Pulmonary artery endothelial cell (primary cell): Measurements from ENCODE around the gene EDRF1. TPM values are rescaled to one million over a fixed set of nuclear protein-coding genes. Genes with fewer than 3 reads are reported as not detected.

ENCODE experiments used
- DNase-seq: peaks from one replicate; pipeline ENCODE4 v3.0.0-alpha.2; 2011; ENCODE audit warnings: low read depth, low spot score
- total RNA-seq: library from RNA; depleted of rRNA; stranded (reverse); fragments of >200 nt; gene quantifications from 2 replicates; pipeline ENCODE4 v1.2.3, GENCODE V29; 2014

Gene EDRF1
- total RNA-seq, 1 donor from 2014 or later, result 17.2 TPM

DNA sequence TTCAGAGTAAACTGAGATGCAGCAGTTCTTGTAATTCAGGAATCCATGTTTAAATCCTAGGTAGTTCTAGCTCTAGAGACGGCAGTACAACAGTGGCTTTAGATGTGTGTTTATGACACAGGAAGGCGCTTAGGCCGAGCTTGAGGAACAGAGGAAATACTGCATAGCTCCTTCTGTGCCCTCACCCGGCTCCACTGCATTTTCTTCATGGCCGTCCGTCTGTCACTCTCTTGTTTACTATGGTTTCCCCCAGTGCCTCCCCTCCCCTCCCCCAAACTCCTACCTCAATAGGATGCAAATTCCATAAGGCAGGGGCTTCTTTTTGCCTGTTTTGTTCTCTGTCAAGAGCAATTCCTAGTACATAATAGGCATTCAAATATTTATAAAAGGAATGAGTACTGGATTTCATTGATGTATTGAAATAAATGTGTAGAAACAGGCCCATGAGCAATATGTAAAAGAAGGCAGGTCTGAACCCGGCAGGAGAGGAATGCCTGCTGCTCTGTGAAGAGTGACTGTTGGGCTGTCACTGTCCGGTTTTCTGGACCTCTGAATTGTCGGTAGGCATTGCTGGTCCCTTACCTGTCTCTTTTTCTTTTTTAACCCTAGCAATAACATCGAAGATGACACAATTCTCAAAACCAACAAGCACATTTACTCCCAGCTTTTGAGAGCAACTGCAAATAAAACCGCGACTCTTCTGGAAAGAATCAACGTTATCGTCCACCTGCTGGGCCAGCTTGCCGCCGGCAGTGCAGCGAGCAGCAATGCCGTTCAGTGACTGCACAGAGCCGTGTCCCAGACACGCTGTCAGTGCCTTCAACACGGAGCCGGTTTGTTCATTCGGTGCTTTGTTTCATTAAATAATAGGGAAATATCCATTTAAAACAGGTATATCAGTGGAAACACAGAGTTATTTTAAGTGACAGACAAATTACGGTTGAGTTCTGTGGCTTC lies 43.5 kb downstream of the EDRF1 start:
- no peak for DNase-seq

DNA sequence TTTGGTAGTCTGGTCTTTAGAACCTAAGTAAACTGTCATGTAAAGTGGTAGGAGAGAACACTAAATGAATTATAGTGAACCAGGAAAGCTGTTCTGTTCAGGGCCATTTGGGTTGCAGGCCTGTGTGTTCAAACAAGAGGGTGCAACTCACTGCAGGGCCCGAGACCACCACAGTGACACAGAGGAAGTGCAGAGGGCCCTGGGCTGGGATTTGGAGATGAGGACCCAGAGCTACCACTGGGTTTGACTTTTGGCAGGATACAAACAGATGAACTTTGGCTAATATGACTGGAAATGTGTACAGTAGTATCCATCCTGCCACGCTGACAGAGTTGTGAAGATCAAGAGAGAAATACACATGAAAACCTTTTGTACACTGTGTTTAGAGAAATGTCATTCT lies 46.3 kb downstream of the EDRF1 start:
- no peak for DNase-seq

DNA sequence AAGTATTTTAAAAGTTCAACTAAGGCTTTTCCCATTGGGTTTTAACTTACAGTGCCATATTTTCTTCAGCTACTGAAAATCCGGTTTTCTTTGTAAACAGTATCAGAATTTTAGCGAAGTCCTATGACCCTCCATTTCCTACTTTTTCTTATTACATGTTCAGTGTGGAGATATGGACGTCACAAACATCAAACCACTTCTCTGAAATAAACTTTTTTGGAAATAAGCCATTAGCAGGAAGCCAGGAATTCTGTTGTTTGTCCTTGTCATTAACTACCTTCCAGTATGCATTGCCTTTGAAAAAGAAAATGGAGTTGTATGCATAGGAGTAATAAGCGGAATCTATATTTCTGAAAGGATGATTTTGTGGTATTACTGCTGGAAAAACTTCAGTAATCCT lies 47.0 kb downstream of the EDRF1 start:
- no peak for DNase-seq

DNA sequence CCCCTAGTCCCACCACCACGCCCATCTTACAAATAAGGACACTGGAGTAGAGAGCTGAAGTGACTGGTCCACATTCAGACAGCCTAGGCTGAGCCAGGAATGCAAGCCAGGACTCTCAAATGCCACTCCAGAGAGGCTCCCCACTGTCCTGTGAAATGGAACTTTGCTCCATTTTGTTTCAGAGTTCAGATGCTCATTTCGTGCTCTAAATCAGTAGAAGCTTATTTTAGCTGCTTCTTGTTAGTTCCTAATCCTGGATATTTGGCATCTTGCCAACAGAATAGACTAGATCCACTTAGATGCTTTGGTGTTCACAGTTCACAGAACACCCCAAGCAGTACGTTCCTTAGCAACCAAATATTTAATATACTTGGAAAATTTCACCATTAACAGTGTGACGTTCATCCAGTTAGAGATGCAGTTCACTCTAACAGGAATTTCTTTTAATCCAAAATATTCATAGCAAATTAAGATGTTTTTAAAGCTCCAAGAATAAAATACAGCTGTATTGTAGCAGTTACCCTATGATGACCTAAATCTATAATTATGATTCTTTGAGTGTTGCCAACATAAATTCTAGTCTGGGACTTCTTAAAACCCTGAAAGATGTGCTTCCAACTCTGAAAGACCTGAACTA lies 48.8 kb downstream of the EDRF1 start:
- no peak for DNase-seq

DNA sequence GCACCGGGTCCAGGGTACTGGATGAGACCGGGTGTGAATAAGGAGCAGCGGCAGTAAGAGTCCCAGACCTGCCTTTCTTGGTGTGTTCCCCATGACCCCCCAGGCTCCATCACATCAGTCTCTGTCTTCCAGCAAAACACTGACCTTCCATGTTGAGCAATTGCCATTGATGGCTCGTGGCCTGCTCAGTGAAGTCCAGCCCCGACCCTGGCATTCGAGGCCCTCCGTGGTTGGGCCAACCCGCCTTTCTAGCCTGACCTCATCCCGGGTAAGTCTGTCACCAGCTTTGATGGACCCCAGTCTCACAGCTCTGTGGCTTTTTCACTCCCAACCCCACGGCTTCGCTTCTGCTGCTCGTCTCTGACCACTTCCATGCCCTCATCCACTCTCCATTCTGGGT lies 49.7 kb downstream of the EDRF1 start:
- no peak for DNase-seq

DNA sequence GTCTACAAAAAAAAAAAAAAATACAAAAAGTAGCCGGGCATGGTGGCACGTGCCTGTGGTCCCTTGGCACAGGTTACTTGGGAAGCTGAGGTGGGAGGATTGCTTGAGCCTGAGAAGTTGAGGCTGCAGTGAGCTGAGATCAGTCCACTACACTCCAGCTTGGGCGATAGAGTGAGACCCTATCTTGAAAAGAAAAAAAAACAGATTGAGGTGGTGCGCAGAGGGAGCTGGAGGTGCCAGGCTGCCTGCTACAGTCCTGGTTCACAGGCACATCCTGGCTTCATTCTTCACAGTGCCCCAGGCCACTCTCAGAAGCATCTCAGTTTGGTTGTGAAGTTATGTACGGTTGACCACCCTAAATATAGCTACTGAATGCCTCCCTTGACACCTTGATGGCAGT lies 51.3 kb downstream of the EDRF1 start:
- no peak for DNase-seq

DNA sequence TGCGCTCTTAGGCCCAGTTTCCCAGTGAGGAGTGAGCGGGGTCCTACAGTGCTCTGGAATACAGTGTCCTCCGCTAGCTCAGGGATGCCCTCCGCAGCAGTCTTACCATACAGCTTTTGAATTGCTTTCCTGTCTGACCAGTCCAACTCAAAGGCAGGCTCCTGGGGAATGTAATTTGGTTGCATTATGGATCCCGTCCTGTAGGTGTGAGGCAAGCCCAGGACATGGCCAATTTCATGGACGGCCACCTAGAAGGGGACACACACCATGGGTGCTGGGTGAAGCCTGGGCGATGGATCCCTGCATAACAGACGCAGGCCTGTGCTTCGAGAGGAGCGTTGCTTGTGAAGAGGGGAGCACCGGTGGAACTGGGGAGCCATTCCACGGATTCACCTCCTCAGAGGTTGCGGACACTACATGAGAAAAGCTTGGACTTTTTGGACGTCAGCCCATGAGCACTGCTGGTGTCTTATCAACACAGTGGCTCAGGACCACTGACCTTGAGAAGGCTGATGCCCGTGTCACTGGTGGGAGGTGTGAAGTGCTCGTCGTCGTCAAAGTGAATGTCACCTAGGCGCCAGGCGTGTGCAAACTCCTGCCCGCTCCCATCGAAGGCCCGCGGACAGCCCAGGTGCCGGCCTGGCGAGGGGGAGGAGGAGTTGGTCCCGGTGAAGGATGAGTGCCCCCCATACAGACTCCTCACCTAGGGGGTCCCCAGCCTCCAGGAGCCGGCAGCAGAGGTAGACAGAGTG lies 52.8 kb downstream of the EDRF1 start:
- no peak for DNase-seq

DNA sequence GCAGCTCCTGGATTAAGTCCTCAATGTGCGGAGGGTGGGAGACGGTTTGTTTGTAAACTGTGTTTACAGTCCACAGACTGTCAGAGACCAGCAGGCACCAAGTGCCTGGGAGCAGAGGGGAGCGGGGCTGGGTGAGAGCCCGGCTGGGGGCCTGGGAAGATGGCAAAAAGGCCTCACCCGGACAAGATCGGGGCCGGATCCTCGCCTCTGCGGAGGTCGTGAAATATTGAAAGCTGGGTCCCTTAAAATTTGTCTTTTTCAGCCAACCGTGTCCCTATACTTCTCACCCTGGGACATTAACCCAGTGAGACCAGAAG lies 53.3 kb downstream of the EDRF1 start:
- no peak for DNase-seq

DNA sequence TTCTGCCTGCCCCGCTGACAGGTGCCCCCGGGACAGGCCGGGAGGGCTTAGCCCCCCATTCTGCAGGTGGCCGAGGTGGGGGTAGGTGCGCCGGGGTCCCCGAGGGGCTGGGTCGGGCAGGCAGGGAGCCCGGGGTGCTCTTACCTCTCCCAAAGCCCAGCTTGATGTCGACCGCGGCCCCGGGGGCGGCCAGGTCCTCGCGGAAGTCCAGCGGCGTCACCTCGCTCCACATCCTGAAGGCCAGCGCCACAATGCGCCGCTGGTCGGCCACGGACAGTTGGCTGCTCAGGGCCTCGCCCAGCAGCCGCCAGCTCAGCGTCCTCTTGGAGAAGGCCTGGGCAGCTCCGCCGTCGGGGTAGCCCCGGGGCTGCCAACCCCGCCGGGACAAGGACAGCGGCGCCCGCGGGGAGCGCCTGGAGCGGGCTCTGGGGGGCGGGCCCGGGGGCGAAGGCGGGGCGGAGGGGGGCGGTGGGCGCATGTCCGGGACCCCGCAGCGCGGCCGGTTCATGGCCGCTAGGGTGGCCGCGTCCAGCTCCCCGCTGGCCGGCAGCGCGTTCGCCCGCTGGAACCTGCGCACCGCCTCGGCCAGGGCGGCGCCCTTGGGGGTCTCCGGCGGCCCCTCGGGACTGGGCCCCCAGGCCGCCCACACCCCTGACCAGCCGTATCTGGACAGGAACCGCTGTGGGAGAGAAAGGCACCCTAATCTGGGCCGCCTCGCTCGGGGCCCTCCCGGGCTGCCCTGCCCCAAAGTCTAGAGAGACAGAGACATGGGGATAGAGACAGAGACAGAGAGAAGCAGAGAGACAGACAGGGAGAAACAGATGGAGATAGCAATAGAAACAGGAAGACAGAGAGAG lies 54.4 kb downstream of the EDRF1 start:
- DNase-seq, result no peak

DNA sequence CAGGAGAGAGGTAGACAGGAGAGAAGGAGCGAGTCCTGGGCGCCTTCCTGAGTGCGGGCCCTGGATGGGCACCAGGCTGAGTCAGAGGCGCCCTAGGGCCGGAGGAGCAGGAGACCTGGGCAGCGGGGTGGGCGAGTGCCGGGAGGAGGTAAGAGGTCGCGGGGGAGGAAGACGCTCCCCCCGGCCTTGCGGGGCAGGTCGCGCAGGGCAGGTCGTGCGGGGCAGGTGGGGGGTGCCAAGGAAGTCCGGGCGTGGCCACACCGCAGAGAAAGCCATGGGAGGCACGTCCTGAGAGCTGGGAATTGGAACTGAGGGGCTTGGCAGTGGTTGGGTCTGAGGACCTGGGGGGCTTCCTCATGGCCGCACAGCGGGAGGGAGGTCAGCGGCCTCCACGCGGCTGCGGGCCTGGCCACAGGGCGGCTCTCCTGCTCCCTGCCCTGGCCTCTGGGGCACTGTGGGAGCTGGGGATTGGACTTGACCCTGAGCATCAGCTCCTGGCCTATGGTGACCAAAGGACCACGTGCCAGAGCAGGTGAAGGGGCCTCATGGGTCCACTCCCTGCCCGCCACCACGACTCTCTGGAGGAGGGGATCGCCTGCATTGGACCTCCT lies 55.2 kb downstream of the EDRF1 start:
- DNase-seq, result no peak

DNA sequence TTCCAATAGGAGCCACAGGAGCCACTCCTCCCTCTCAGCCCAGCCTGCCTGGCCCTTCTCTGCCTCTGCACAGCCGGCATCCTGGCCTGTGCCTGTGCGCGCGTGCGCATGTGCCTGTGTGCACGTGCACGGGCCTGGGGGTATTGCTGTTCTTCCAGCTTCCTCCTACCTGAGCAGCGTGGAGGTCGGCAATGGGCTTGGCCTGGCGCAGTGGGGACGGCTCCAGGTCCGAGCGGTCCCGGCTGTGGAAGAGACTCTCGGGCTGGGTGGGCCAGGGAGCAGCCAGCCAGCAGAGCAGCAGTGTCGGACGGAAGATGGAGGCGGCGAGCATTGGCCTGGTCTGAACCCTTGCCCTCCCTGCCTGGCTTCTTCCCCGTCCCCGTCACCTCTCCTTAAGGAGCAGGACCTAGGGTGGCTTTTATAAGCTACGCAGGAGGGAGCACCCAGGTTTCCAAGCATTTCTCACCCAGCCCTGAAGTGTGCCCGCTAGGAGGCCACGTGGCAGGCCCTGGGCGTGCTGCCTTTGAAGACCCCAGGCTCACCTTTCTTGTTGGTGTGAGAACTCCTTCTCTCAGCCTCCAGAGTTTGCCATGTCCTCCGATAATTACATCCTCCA lies 56.1 kb downstream of the EDRF1 start, which contains the start of gene MMP21:
MMP21 (minus strand) TSS at position 331 of the 616 bp plus-strand sequence; CDS start at position 331, 0 bp downstream.
- DNase-seq, result no peak

DNA sequence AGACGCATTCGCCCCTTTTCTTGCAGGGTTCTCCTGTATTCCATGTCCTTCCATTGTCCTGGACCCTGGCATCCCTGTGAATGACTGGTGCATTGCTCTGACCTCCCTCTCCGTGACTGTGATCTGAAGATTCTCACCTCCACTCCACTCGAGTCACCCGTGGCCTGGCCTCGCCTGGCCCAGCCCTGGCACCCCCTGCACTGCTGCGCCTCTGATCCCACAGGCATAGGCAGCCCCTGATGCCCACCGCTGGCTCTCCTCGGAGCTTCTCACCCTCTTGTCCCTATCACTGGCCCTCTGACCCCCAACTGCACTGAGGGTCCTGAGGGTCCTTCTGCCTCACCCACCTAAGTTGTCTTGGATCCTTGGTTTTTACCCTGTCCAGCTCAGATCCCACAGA lies 58.3 kb downstream of the EDRF1 start:
- no peak for DNase-seq

DNA sequence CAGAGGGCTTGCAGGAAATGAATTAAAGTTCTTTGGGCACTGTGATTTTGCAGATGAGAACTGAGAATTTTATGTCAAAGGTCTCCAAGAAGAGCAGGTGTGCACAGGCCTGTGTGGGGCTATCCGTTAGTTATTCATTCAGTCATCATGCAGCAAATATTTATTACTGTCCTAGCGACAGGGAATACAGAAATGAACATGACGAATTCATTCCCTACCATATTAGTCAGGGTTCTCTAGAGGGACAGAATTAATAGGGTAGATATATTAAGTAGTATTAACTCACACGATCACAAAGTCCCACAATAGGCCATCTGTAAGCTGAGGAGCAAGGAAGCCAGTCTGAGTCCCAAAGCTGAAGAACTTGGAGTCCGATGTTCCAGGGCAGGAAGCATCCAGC lies 59.0 kb downstream of the EDRF1 start:
- DNase-seq, result no peak

DNA sequence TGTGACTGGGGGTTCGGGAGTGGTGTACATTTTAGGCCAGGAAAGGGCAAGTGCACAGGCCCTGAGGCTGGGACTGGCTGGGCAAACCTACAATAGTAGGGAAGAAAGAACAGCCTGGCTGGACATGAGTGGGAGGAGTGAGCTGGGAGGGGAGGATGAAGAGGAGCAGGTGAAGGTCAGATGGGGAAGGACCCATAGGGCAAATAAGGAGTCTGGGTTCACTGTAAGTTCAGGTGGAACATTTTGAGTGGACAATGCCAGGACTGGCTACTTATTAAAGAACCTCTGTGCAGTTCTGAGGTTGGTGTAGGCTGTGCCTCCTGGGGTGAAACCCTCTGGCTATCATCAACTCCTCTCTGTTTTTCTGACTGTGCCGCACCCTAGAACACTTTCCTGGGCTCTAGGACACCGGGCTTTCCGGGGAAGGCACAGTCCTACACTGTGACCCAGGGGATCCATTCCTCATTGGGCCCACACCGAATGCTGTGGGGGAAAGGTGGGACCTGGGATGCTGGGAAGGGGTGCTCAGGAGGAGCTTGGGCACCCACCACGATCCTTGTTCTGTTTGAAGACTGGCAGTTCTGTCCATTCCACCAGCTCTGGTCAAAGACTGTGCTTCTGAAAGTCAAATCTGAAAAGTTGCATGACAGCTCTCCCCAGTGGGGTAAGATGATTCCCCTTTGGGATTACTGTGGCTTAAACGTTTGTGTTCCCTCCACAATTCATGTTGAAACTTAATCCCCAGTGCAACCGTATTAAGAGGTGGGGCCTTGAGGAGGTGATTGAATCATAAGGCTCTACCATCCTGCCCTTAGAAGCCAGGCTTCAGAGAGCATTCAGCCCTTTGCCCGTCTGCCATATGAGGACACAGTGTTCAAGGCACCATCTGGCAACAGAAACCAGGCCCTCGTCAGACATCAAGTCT lies 60.2 kb downstream of the EDRF1 start:
- no peak for DNase-seq

DNA sequence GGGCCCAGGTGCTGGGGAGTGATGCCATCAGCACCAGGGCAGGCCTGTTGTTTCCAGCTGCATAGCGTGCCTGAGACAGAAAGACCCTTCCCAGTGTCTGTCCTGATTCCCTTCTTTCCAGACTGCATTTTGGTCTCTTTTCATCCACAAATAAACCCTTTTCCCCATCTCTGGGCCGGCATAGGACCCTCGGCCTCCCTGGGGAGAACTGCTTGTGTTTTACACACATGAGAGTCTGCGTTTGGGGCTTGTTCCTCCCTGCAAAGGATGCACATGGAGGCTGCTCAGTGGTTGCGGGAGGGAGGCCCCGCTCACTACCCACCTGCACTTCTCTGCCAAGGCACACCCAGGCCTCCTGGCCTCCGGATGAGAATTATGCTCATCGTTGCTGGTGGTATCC lies 61.9 kb downstream of the EDRF1 start:
- no peak for DNase-seq

DNA sequence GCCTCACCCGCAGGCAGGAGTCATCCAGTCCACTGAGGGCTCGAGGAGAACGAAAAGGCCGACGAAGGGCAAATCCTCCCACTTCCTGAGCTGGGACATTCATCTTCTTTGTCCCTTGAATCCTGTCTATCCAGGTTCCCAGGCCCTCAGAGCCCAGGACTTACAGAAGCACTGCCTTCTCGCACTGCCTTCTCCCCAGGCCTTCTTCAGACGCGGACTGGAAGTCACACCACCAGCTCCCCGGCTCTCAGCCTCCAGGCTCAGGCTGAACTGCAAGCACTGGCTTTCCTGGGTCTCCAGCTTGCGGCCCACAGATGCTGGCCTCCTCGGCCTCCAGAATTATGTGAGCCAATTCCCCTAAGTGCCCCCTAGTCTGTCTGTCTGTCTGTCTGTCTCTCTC lies 62.5 kb downstream of the EDRF1 start:
- DNase-seq, result no peak

DNA sequence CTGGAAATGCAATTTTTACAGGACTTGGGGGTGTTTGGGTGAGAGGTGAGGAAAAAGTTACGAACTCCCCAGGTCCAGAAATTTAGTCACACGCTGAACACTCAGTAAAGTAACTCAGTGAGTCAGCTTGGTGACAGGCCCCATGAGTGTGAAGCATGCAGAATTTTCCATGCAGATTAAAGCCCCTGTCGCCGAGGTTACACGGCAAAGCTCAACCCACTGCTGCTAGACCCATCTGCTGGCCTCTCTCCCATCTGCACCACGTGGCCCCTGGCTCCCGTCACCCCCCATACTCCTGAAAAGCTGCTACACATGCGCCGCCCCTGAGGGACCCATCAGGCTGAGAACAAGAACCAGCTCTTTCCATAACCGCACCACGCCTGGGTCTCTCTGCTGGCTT lies 63.1 kb downstream of the EDRF1 start:
- DNase-seq, result no peak

DNA sequence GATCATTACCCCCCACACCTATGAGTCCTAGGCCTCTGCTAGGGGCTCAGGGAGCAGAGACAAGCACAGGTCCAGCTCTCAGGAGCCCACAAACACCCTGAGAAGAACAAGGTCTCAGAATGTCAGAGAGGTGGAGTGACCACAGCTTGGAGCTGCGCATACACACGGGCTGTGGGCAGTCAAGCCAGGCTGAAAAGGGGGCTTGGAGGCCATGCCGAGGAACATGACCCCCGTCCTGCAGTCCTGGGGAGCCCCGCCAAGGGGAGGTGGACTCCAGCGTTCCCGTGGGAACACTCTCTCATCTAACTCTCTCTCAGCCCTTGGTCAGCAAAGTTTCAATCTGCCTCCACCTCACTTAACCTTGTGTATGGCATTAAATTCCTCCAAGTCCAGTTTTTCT lies 63.9 kb downstream of the EDRF1 start:
- no peak for DNase-seq

DNA sequence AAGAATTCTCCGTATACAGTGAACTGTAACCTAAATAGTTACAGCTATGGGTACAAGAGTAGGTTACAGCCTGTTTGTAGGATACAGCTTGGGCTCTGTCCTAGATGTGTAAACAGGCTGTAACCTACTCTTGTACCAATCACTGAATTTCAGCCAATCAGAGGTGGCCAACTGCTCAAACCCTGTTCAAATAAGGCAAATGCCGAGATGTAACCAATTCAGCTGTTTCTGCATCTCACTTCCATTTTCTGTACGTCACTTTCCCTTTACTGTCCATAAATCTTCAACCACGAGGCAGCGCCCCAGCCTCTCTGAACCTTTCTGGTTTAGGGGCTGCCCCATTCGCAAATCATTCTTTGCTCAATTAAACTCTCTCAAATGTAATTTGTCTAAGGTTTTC lies 64.4 kb downstream of the EDRF1 start:
- no peak for DNase-seq
